ENCODE results near the gene C19orf85. TPM values are rescaled to one million over a fixed set of nuclear protein-coding genes. Genes with fewer than 3 reads are reported as not detected.

The C19orf85 gene
- total RNA-seq, 1 donor from 2014 or later = not detected

GRCh38 chr19:55495646-55496349, 31.2 kb upstream of the C19orf85 start:
- no peak for TF ChIP-seq CTCF (conservative IDR thresholded peaks at IDR 0.05)
- no peaks in the 10 kb centered on the region for H3K9me3 Mint-ChIP-seq
- DNase-seq (ENCODE audit: low read depth, low spot score) = no peak
- H3K27ac Mint-ChIP-seq (ENCODE audit: unreplicated experiment) = peak overlapping the region; percentile 45
- no peaks in the 10 kb centered on the region for H3K36me3 Mint-ChIP-seq (ENCODE audit: low read depth)
- no peaks in the 10 kb centered on the region for H3K4me1 Mint-ChIP-seq
- no peak overlapping the region for H3K4me3 Mint-ChIP-seq
- H3K27me3 Mint-ChIP-seq (ENCODE audit: low read depth) = peaks cover 4% of the 10 kb centered on the region

GRCh38 chr19:55494172-55494761, 29.7 kb upstream of the C19orf85 start:
- Mint-ChIP-seq H3K27me3 (ENCODE audit: low read depth) (peaks cover 4% of the 10 kb centered on the region), H3K4me1 (no peaks in the 10 kb centered on the region), H3K27ac (ENCODE audit: unreplicated experiment) (no peak overlapping the region), H3K9me3 (no peaks in the 10 kb centered on the region), H3K36me3 (ENCODE audit: low read depth) (no peaks in the 10 kb centered on the region), H3K4me3 (no peak overlapping the region)
- DNase-seq (ENCODE audit: low read depth, low spot score) = no peak
- no peak for TF ChIP-seq CTCF (conservative IDR thresholded peaks at IDR 0.05)

- Mint-ChIP-seq H3K9me3 (no peaks in the 10 kb centered on the region), H3K27me3 (ENCODE audit: low read depth) (peaks cover 4% of the 10 kb centered on the region), H3K4me3 (no peak overlapping the region), H3K4me1 (no peaks in the 10 kb centered on the region), H3K36me3 (ENCODE audit: low read depth) (no peaks in the 10 kb centered on the region), H3K27ac (ENCODE audit: unreplicated experiment) (no peak overlapping the region)
- no peak for TF ChIP-seq CTCF (conservative IDR thresholded peaks at IDR 0.05)
- DNase-seq (ENCODE audit: low read depth, low spot score) = no peak
Measured at GRCh38 chr19:55493645-55494171, 29.2 kb upstream of the C19orf85 start.

GRCh38 chr19:55493052-55493644, 28.6 kb upstream of the C19orf85 start:
- Mint-ChIP-seq H3K27me3 (ENCODE audit: low read depth) (peaks cover 4% of the 10 kb centered on the region), H3K4me3 (no peak overlapping the region), H3K4me1 (peaks cover 4% of the 10 kb centered on the region), H3K9me3 (no peaks in the 10 kb centered on the region), H3K36me3 (ENCODE audit: low read depth) (no peaks in the 10 kb centered on the region), H3K27ac (ENCODE audit: unreplicated experiment) (no peak overlapping the region)
- no peak for TF ChIP-seq CTCF (conservative IDR thresholded peaks at IDR 0.05)
- DNase-seq (ENCODE audit: low read depth, low spot score) = no peak

GRCh38 chr19:55492362-55492944, 27.9 kb upstream of the C19orf85 start:
- H3K4me3 Mint-ChIP-seq = peak overlapping the region; percentile 39
- DNase-seq (ENCODE audit: low read depth, low spot score) = no peak

More at GRCh38 chr19:55492362-55492944, 27.9 kb upstream of the C19orf85 start:
- no peaks in the 10 kb centered on the region for H3K36me3 Mint-ChIP-seq (ENCODE audit: low read depth)
- no peaks in the 10 kb centered on the region for H3K9me3 Mint-ChIP-seq
- no peak for TF ChIP-seq CTCF (conservative IDR thresholded peaks at IDR 0.05)
- no peak overlapping the region for H3K27ac Mint-ChIP-seq (ENCODE audit: unreplicated experiment)
- peaks cover 7% of the 10 kb centered on the region for H3K4me1 Mint-ChIP-seq
- peaks cover 4% of the 10 kb centered on the region for H3K27me3 Mint-ChIP-seq (ENCODE audit: low read depth)

Data from neural crest cell (in vitro differentiated cells).